ENCODE data around the gene BAD.

BAD gene

DNA sequence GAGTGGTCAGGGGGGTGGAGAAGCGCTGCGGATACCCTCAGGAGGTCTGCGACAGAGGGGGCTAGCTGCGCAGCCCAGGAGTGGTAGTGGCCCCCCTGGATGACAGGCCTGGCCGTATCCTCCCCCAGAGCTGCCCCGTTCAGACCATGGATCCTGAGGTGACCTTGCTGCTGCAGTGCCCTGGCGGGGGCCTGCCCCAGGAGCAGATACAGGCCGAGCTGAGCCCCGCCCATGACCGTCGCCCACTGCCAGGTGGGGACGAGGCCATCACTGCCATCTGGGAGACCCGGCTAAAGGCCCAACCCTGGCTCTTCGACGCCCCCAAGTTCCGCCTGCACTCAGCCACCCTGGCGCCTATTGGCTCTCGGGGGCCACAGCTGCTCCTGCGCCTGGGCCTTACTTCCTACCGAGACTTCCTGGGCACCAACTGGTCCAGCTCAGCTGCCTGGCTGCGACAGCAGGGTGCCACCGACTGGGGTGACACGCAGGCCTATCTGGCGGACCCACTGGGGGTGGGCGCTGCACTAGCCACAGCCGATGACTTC is 57.9 kb downstream of the BAD start:
- peak; percentile 53 for DNase-seq

GRCh38 chr11:64225608-64226506 is 58.6 kb downstream of the BAD start, which contains the start of the genes NUDT22 and TRPT1:
Gene NUDT22 (plus strand): TSS chr11:64226274. CDS start chr11:64226653, 379 bp downstream.
Gene TRPT1 (minus strand): TSS chr11:64226186. CDS start chr11:64225860, 326 bp downstream.
- peak; percentile 94 for DNase-seq

DNA sequence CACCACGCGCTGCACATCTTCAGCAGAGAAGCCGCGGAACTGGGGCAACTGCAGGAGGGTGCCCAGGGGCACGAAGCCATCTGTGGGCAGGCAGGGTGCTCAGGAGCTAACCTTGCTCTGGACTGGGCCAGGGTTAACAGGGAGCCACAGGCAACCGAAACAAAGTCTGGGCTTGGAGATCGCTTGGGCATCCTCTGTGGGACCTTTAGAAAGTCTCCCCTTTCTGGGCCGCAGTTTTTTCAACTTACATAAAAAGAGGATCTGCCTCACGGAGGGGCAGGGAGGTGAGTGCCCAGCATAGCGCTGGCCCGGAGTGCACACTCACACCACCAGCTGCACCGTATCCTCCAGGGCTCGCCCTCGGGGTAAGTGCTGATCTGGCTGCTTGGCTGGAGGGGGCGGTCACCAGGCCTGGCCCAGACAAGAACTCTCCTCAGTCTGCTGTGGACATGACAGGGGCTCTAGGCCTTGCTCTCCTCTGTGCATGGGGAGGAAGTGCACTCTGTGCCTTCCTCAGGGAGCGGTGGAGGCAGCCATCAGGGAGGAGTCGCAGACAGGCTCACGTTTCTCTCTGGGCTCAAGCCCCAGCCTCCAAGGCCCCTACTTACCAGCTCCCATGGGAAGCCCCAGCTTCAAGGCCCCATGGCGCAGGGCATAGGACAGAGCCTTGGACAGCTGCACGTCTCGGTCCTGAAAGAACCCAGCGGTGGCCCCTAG is 59.4 kb downstream of the BAD start:
- peak; percentile 17 for DNase-seq

- peak; percentile 17 for DNase-seq
Measured at GRCh38 chr11:64224151-64224890, 60.1 kb downstream of the BAD start.

DNA sequence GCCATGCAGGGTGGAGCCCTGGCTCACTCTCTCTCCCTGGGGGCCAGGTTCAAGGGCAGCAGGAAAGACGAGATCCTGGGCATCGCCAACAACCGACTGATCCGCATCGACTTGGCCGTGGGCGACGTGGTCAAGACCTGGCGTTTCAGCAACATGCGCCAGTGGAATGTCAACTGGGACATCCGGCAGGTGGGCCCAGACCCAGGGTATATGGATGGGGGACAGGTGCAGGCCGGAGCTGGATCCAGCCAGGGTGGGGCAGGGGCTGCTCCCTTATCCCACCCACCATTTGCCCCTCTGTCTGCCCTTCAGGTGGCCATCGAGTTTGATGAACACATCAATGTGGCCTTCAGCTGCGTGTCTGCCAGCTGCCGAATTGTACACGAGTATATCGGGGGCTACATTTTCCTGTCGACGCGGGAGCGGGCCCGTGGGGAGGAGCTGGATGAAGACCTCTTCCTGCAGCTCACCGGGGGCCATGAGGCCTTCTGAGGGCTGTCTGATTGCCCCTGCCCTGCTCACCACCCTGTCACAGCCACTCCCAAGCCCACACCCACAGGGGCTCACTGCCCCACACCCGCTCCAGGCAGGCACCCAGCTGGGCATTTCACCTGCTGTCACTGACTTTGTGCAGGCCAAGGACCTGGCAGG is 61.3 kb downstream of the BAD start:
- DNase-seq: peak; percentile 14

- no peak for DNase-seq
Measured at GRCh38 chr11:64222651-64223000, 61.8 kb downstream of the BAD start.

GRCh38 chr11:64220798-64221197 is 63.7 kb downstream of the BAD start:
- no peak for DNase-seq

- no peak for DNase-seq
Measured at GRCh38 chr11:64220271-64220670, 64.2 kb downstream of the BAD start.
